ENCODE measurements around the gene PLEKHA7. TPM values are rescaled to one million over a fixed set of nuclear protein-coding genes. Genes with fewer than 3 reads are reported as not detected.
A peak's percentile ranks its signal among the peaks of the same experiment; 100 is the strongest.

PLEKHA7 gene
- total and polyA plus RNA-seq, 2 of the 13 experiments (the other 11 are each of a cell fraction or from before 2014, with no cell fraction given), result 17.5 to 18.7 TPM

- TF ChIP-seq ZNF691 (CRISPR knock-in tag; IDR thresholded peaks at IDR 0.05; ENCODE audit: borderline replicate concordance, low read depth) (peak; percentile 31), THAP9 (CRISPR knock-in tag; IDR thresholded peaks at IDR 0.05; ENCODE audit: borderline replicate concordance) (peak; percentile 62; the same call in 1 of the 2 replicates), ZNF746 (CRISPR knock-in tag; IDR thresholded peaks at IDR 0.05) (0 out of 2 replicates have a peak, but pooled peaks have one; percentile 33), FOSL1 (CRISPR knock-in tag; IDR thresholded peaks at IDR 0.05; ENCODE audit: borderline replicate concordance) (peak; percentile 91), ZBTB38 (CRISPR knock-in tag; IDR thresholded peaks at IDR 0.05) (peak; percentile 67), TFDP1 (CRISPR knock-in tag; IDR thresholded peaks at IDR 0.05; ENCODE audit: borderline replicate concordance) (peak; percentile 31; the same call in 1 of the 2 replicates), TBX2 (CRISPR knock-in tag; IDR thresholded peaks at IDR 0.05; ENCODE audit: borderline replicate concordance) (peak; percentile 72), SSRP1 (CRISPR knock-in tag; IDR thresholded peaks at IDR 0.05) (no peak), MEF2D (CRISPR knock-in tag; IDR thresholded peaks at IDR 0.05) (peak; percentile 75), ONECUT2 (CRISPR knock-in tag; IDR thresholded peaks at IDR 0.05) (no peak), ZNF580 (CRISPR knock-in tag; IDR thresholded peaks at IDR 0.05; ENCODE audit: borderline replicate concordance, low read depth) (peak; percentile 32; the same call in 1 of the 2 replicates), ZFP41 (CRISPR knock-in tag; IDR thresholded peaks at IDR 0.05; ENCODE audit: borderline replicate concordance) (0 out of 2 replicates have a peak, but pooled peaks have one; percentile 17), ZMAT5 (CRISPR knock-in tag; IDR thresholded peaks at IDR 0.05; ENCODE audit: borderline replicate concordance, low read depth) (no peak), ZNF337 (CRISPR knock-in tag; IDR thresholded peaks at IDR 0.05; ENCODE audit: borderline replicate concordance, low read depth) (no peak), TCF7 (IDR thresholded peaks at IDR 0.05; ENCODE audit: low read depth) (no peak; the same call in 1 of the 2 replicates), ZNF670 (CRISPR knock-in tag; IDR thresholded peaks at IDR 0.05; ENCODE audit: borderline replicate concordance) (no peak), RBM39 (IDR thresholded peaks at IDR 0.05; ENCODE audit: low read depth, low read length, poor library complexity, severe bottlenecking) (peak; percentile 24), ZNF30 (CRISPR knock-in tag; IDR thresholded peaks at IDR 0.05) (no peak), ZNF761 (CRISPR knock-in tag; conservative IDR thresholded peaks at IDR 0.05) (no peak; the same call in 1 of the 2 replicates), IKZF1 (IDR thresholded peaks at IDR 0.05) (no peak), ZNF180 (CRISPR knock-in tag; IDR thresholded peaks at IDR 0.05; ENCODE audit: borderline replicate concordance, low read depth) (no peak)
Observed at GRCh38 chr11:17012712-17013547, 1.3 kb downstream of the PLEKHA7 start (continued).
